HG03196 (cell line): Measurements from ENCODE around the gene ENPP3.

Experiments used
- ATAC-seq: cut with Tn5 transposase; IDR thresholded peaks from one replicate; pipeline ENCODE4 v1.9.1; 2021; ENCODE audit not compliant: unreplicated experiment

ENPP3 gene

DNA sequence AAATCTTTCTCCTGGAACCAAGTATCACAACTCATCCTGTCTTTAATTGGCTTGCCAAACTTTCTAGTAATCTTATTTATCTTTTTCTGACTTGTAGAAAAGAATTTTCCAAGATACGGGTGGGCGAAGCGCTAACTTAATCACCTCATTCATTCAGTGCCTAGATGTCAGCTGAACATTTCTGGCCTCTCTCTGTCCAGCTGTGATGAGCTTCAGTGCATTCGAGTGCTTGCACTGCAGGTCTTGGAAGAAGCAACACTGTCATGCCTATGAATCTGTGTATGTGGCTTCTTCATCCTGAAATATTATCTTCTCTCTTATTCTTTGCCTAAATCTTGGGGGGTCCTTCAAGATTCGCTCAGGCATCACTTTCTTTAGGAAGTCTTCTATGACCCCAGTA is 154.4 kb downstream of the ENPP3 start:
- no peak for ATAC-seq

DNA sequence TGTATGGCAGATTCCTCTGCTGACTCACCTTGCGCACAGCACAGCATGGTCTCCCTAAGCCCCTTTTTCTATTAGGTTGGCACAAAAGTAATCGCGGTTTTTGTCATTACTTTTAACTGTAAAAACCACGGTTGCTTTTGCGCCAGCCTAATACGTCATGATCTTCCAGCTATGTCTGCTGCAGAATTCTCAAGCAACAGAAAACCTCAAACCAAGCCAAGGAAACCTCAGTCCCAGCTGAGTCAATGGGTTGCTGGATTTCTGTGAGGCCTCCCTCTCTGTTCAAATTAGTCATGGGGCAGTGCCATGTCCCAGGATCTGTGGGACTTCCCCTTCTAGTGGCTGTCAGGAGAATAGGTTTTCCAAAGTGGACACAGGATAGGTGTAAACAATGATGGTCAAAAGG is 155.0 kb downstream of the ENPP3 start:
- ATAC-seq, result no peak

DNA sequence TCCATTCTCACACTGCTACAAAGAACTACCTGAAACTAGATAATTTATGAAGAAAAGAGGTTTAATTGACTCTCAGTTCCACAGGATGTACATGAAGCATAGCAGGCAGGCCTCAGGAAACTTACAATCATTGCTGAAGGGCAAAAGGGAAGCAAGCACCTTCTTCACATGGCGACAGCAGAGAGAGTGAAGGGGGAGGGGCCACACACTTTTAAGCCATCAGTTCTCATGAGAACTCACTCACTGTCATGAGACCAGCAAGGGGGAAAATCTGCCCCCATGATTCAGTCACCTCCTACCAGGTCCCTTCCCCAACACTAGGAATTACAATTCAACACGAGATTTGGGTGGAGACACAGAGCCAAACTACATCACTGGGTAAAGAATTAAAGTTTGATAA is 158.3 kb downstream of the ENPP3 start:
- no peak for ATAC-seq
